GM23338 (cell line): ENCODE measurements around the gene NCL. TPM values are rescaled to one million over a fixed set of nuclear protein-coding genes. Genes with fewer than 3 reads are reported as not detected.

ENCODE experiments used
- ATAC-seq: fragments of 200-7000 bp; cut with Tn5 transposase; 3 replicates; pipeline ENCODE4 v1.9.1; 2020
- DNase-seq: peaks from one replicate; pipeline ENCODE4 v3.0.0-alpha.2; 2015; ENCODE audit warnings: low spot score
- H2AFZ ChIP-seq: fragments of 200-600 bp; sonication (generic); 2 replicates; pipeline ENCODE4 v1.8.0; 2016; ENCODE audit warnings: antibody characterized with exemption, mild to moderate bottlenecking, moderate library complexity
- H3F3A ChIP-seq: fragments of 200-600 bp; sonication (generic); replicated peaks from 2 replicates; pipeline ENCODE4 v1.8.0; 2017; ENCODE audit warnings: antibody characterized with exemption, mixed run types, low read depth
- H3K27ac ChIP-seq: fragments of 200-600 bp; sonication (generic); 2 replicates; pipeline ENCODE4 v1.6.1; 2016; ENCODE audit warnings: low read depth
- H3K27me3 ChIP-seq: fragments of 200-600 bp; sonication (generic); 2 replicates; pipeline ENCODE4 v1.8.0; 2016; ENCODE audit warnings: mild to moderate bottlenecking, mixed run types, moderate library complexity; ENCODE audit not compliant: insufficient read depth
- H3K36me3 ChIP-seq: fragments of 200-600 bp; sonication (generic); 2 replicates; pipeline ENCODE4 v1.8.0; 2016; ENCODE audit warnings: mild to moderate bottlenecking; ENCODE audit not compliant: insufficient read depth
- H3K4me1 ChIP-seq: fragments of 200-600 bp; sonication (generic); 2 replicates; pipeline ENCODE4 v1.8.0; 2016; ENCODE audit warnings: mild to moderate bottlenecking, moderate library complexity; ENCODE audit not compliant: insufficient read depth
- H3K4me2 ChIP-seq: fragments of 200-600 bp; sonication (generic); 2 replicates; pipeline ENCODE4 v1.7.1; 2017; ENCODE audit warnings: mixed run types
- H3K4me3 ChIP-seq: fragments of 200-600 bp; sonication (generic); 2 replicates; pipeline ENCODE4 v1.6.1; 2016; ENCODE audit warnings: mixed run types
- H3K79me2 ChIP-seq: fragments of 200-600 bp; sonication (generic); replicated peaks from 2 replicates; pipeline ENCODE4 v1.8.0; 2017; ENCODE audit warnings: mild to moderate bottlenecking; ENCODE audit not compliant: insufficient read depth
- H3K9me2 ChIP-seq: fragments of 200-600 bp; sonication (generic); 2 replicates; pipeline ENCODE4 v1.8.0; 2017; ENCODE audit not compliant: insufficient read depth
- H4K20me1 ChIP-seq: fragments of 200-600 bp; sonication (generic); replicated peaks from 2 replicates; pipeline ENCODE4 v1.8.0; 2017; ENCODE audit warnings: mild to moderate bottlenecking; ENCODE audit not compliant: insufficient read depth
- H3K27ac Mint-ChIP-seq: 2 replicates; pipeline ENCODE4 v1.8.0; 2020; ENCODE audit warnings: inconsistent platforms, mild to moderate bottlenecking, moderate library complexity, mixed read lengths
- H3K27me3 Mint-ChIP-seq: 3 replicates; pipeline ENCODE4 v1.8.0; 2022; ENCODE audit warnings: low read depth, mild to moderate bottlenecking, moderate library complexity, mixed read lengths, inconsistent platforms; ENCODE audit not compliant: insufficient read depth, poor library complexity
- H3K36me3 Mint-ChIP-seq: 3 replicates; pipeline ENCODE4 v1.8.0; 2021; ENCODE audit warnings: low read depth, mild to moderate bottlenecking, inconsistent platforms, moderate library complexity, mixed read lengths
- H3K4me1 Mint-ChIP-seq: 3 replicates; pipeline ENCODE4 v1.8.0; 2020; ENCODE audit warnings: mild to moderate bottlenecking, inconsistent platforms, mixed read lengths
- H3K4me3 Mint-ChIP-seq: 3 replicates; pipeline ENCODE4 v1.8.0; 2021; ENCODE audit warnings: moderate library complexity, mild to moderate bottlenecking, inconsistent platforms, mixed read lengths
- H3K9me3 Mint-ChIP-seq: 3 replicates; pipeline ENCODE4 v1.8.0; 2020; ENCODE audit warnings: moderate library complexity, mild to moderate bottlenecking, inconsistent platforms, mixed read lengths
- CTCF ChIP-seq, 2 experiments: fragments of 200-600 bp in 1 of 2; sonication (generic) in 1 of 2; conservative IDR thresholded peaks; 2 replicates each; pipeline versions ENCODE4 v1.5.1 to v1.6.1; 2016 to 2017; ENCODE audit warnings: antibody characterized with exemption in 2 of 2, low read depth in 2 of 2, mild to moderate bottlenecking in 2 of 2, moderate library complexity in 1 of 2
- ETS1 ChIP-seq: IDR thresholded peaks from 2 replicates; pipeline ENCODE4 v1.6.1; 2016; ENCODE audit warnings: antibody characterized with exemption
- JUNB ChIP-seq: IDR thresholded peaks from one replicate; pipeline ENCODE4 v1.6.1; 2016; ENCODE audit warnings: antibody characterized with exemption; ENCODE audit not compliant: unreplicated experiment
- NANOG ChIP-seq: IDR thresholded peaks from 2 replicates; pipeline ENCODE4 v1.6.1; 2016; ENCODE audit warnings: antibody characterized with exemption, borderline replicate concordance
- REST ChIP-seq: IDR thresholded peaks from one replicate; pipeline ENCODE4 v1.6.1; 2018; ENCODE audit warnings: antibody characterized with exemption; ENCODE audit not compliant: unreplicated experiment
- STAT1 ChIP-seq: IDR thresholded peaks from one replicate; pipeline ENCODE4 v1.6.1; 2016; ENCODE audit warnings: antibody characterized with exemption; ENCODE audit not compliant: unreplicated experiment
- ZNF114 ChIP-seq: fragments of 250-450 bp; sonication (Bioruptor Pico); IDR thresholded peaks from 2 replicates; pipeline ENCODE4 v1.5.0; 2020; ENCODE audit warnings: mild to moderate bottlenecking, moderate library complexity
- ZNF331 ChIP-seq: fragments of 250-450 bp; sonication (Bioruptor Pico); IDR thresholded peaks from 2 replicates; pipeline ENCODE4 v1.5.0; 2020; ENCODE audit warnings: low read depth, mild to moderate bottlenecking, moderate library complexity
- ZNF462 ChIP-seq: fragments of 250-450 bp; sonication (Bioruptor Pico); IDR thresholded peaks from 2 replicates; pipeline ENCODE4 v1.5.0; 2020; ENCODE audit warnings: mild to moderate bottlenecking, moderate library complexity
- polyA plus RNA-seq: library from polyadenylated mRNA; unstranded; fragments of >200 nt; fragmentation: Nextera tagmentation; extraction: Ambion mirVana; gene quantifications from 2 replicates; pipeline ENCODE4 v1.2.1, GENCODE V29; 2016
- total RNA-seq: library from RNA; depleted of rRNA; stranded (reverse); fragments of >200 nt; shearing (Covaris generic); gene quantifications from 2 replicates; pipeline ENCODE4 v1.2.3, GENCODE V29; 2014

NCL gene
- total and polyA plus RNA-seq, 2 experiments from 2014 or later = 678 to 2,269 TPM

GRCh38 chr2:231503766-231504165 is 39.5 kb upstream of the NCL start:
- Histone ChIP-seq H3K9me2 (no peaks in the 10 kb centered on the region), H3K27me3 (no peaks in the 10 kb centered on the region), H4K20me1 (no peaks in the 10 kb centered on the region), H3F3A (0 out of 2 replicates have a peak, but pooled peaks cover 7% of the 10 kb centered on the region), H3K27ac (no peak overlapping the region), H3K79me2 (no peaks in the 10 kb centered on the region), H3K4me1 (no peaks in the 10 kb centered on the region), H3K4me2 (no peak overlapping the region), H2AFZ (no peak overlapping the region), H3K36me3 (no peaks in the 10 kb centered on the region), H3K4me3 (no peak overlapping the region)
- Mint-ChIP-seq H3K9me3 (no peaks in the 10 kb centered on the region), H3K27ac (no peak overlapping the region), H3K36me3 (peaks cover 25% of the 10 kb centered on the region), H3K27me3 (peaks cover 3% of the 10 kb centered on the region), H3K4me1 (no peaks in the 10 kb centered on the region), H3K4me3 (no peak overlapping the region)
- TF ChIP-seq REST (no peak), ZNF331 (CRISPR knock-in tag) (no peak), CTCF (conservative IDR thresholded peaks at IDR 0.05; ENCODE audit: low read depth in 2 of 2) (no peak)
- DNase-seq = no peak
- ATAC-seq = no peak

GRCh38 chr2:231502596-231502995 is 38.3 kb upstream of the NCL start:
- DNase-seq = no peak
- no peak for TF ChIP-seq STAT1
- no peak for TF ChIP-seq NANOG
- no peak for TF ChIP-seq ZNF331 (CRISPR knock-in tag)
- no peak for TF ChIP-seq ZNF114 (CRISPR knock-in tag)
- no peak for TF ChIP-seq JUNB
- TF ChIP-seq ZNF462 (CRISPR knock-in tag) = no peak
- TF ChIP-seq ETS1 = no peak

More at GRCh38 chr2:231502596-231502995, 38.3 kb upstream of the NCL start:
- Mint-ChIP-seq H3K9me3 (no peaks in the 10 kb centered on the region), H3K4me1 (no peaks in the 10 kb centered on the region), H3K4me3 (no peak overlapping the region), H3K36me3 (peaks cover 22% of the 10 kb centered on the region), H3K27ac (no peak overlapping the region), H3K27me3 (peaks cover 3% of the 10 kb centered on the region)
- H3K4me2 ChIP-seq = no peak overlapping the region
- ATAC-seq = no peak
- no peaks in the 10 kb centered on the region for H3K4me1 ChIP-seq
- H3K9me2 ChIP-seq = no peaks in the 10 kb centered on the region
- H3K27ac ChIP-seq = no peak overlapping the region
- 0 out of 2 replicates have a peak, but pooled peaks cover 7% of the 10 kb centered on the region for H3F3A ChIP-seq
- H3K27me3 ChIP-seq = no peaks in the 10 kb centered on the region
- H4K20me1 ChIP-seq = no peaks in the 10 kb centered on the region
- no peaks in the 10 kb centered on the region for H3K36me3 ChIP-seq
- H2AFZ ChIP-seq = no peak overlapping the region
- no peak overlapping the region for H3K4me3 ChIP-seq
- no peaks in the 10 kb centered on the region for H3K79me2 ChIP-seq
